Astrocyte (in vitro differentiated cells and primary cell): ENCODE measurements around the gene PCBP3. TPM values are rescaled to one million over a fixed set of nuclear protein-coding genes. Genes with fewer than 3 reads are reported as not detected.
A peak's percentile ranks its signal among the peaks of the same experiment; 100 is the strongest.

Source experiments
- DNase-seq: peaks from one replicate; pipeline ENCODE4 v3.0.0-alpha.2; 2010; ENCODE audit warnings: low read depth
- FAIRE-seq: peaks from 2 replicates; lab custom pipeline; 2011; peaks lifted over from hg19 to GRCh38; lab: Jason Lieb, UNC
- H2AFZ ChIP-seq: 2 replicates; pipeline ENCODE4 v1.6.0; 2012; ENCODE audit warnings: low read depth, low read length, inconsistent platforms
- H3K27ac ChIP-seq: 2 replicates; pipeline ENCODE4 v1.5.1; 2011; ENCODE audit warnings: low read depth, low read length, inconsistent platforms
- H3K27me3 ChIP-seq: 2 replicates; pipeline ENCODE4 v1.6.0; 2011; ENCODE audit warnings: low read length, inconsistent platforms; ENCODE audit not compliant: insufficient read depth
- H3K36me3 ChIP-seq: 2 replicates; pipeline ENCODE4 v1.5.1; 2011; ENCODE audit warnings: low read length, inconsistent platforms; ENCODE audit not compliant: insufficient read depth
- H3K4me1 ChIP-seq: 2 replicates; pipeline ENCODE4 v1.5.1; 2011; ENCODE audit warnings: low read length, inconsistent platforms; ENCODE audit not compliant: insufficient read depth
- H3K4me2 ChIP-seq: 2 replicates; pipeline ENCODE4 v1.6.0; 2012; ENCODE audit warnings: low read length, inconsistent platforms
- H3K4me3 ChIP-seq: 2 replicates; pipeline ENCODE4 v1.5.1; 2011; ENCODE audit warnings: low read depth, mild to moderate bottlenecking, low read length, inconsistent platforms; ENCODE audit not compliant: insufficient read depth
- H3K79me2 ChIP-seq: 2 replicates; pipeline ENCODE4 v1.6.0; 2012; ENCODE audit warnings: mild to moderate bottlenecking, low read length, inconsistent platforms; ENCODE audit not compliant: insufficient read depth
- H3K9ac ChIP-seq: 2 replicates; pipeline ENCODE4 v1.6.0; 2012; ENCODE audit warnings: mild to moderate bottlenecking, low read length, inconsistent platforms
- H3K9me3 ChIP-seq: 2 replicates; pipeline ENCODE4 v1.5.1; 2012; ENCODE audit warnings: low read depth, mild to moderate bottlenecking, low read length, inconsistent platforms; ENCODE audit not compliant: insufficient read depth
- H4K20me1 ChIP-seq: 2 replicates; pipeline ENCODE4 v1.6.0; 2012; ENCODE audit warnings: low read length, inconsistent platforms; ENCODE audit not compliant: insufficient read depth
- H3K27ac Mint-ChIP-seq: one replicate; pipeline ENCODE4 v1.8.0; 2021; ENCODE audit warnings: mild to moderate bottlenecking, mixed read lengths; ENCODE audit not compliant: unreplicated experiment
- H3K27me3 Mint-ChIP-seq: one replicate; pipeline ENCODE4 v1.8.0; 2021; ENCODE audit warnings: low read depth, mixed read lengths; ENCODE audit not compliant: unreplicated experiment
- H3K36me3 Mint-ChIP-seq: one replicate; pipeline ENCODE4 v1.8.0; 2021; ENCODE audit warnings: low read depth, mixed read lengths; ENCODE audit not compliant: unreplicated experiment
- H3K4me1 Mint-ChIP-seq: one replicate; pipeline ENCODE4 v1.8.0; 2021; ENCODE audit warnings: low read depth, mixed read lengths; ENCODE audit not compliant: unreplicated experiment
- H3K4me3 Mint-ChIP-seq: one replicate; pipeline ENCODE4 v1.8.0; 2021; ENCODE audit warnings: mild to moderate bottlenecking, moderate library complexity, mixed read lengths; ENCODE audit not compliant: unreplicated experiment
- H3K9me3 Mint-ChIP-seq: one replicate; pipeline ENCODE4 v1.8.0; 2021; ENCODE audit warnings: mild to moderate bottlenecking, mixed read lengths; ENCODE audit not compliant: unreplicated experiment
- CTCF ChIP-seq: IDR thresholded peaks from 2 replicates; pipeline ENCODE4 v1.5.1; 2011; ENCODE audit warnings: low read depth, mild to moderate bottlenecking, inconsistent platforms, low read length, moderate library complexity; ENCODE audit not compliant: insufficient read depth
- EZH2 ChIP-seq: IDR thresholded peaks from 2 replicates; pipeline ENCODE4 v1.6.1; 2012; ENCODE audit warnings: mild to moderate bottlenecking, low read length, inconsistent platforms; ENCODE audit not compliant: insufficient read depth
- total RNA-seq: library from RNA; stranded (reverse); gene quantifications from 2 replicates; pipeline ENCODE4 v1.2.1, GENCODE V29; 2021

Gene PCBP3
- total RNA-seq, 1 donor from 2014 or later: 1.8 TPM

DNA sequence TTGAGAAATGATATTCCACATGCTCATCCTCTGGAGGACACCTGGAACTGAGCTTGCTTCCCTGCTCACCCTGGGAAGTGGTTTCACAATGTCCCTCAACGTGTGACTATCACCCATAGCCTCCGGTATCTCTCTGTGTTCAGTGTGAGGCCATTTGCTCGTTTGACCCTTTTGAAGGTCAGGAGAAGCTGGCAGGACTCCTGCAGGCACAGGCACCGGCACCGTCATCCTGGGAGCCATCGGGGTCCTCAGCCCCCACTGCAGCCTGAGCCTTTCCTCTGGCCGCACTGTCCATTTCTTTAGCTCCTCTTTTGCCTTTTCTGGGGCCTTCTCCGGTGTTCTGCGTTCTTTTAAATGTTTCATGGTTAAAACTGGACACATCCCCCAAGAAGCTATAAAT lies 178.5 kb downstream of the PCBP3 start:
- Histone ChIP-seq H3K4me3 (no peak overlapping the region), H2AFZ (no peak overlapping the region), H4K20me1 (no peaks in the 10 kb centered on the region), H3K27me3 (no peaks in the 10 kb centered on the region), H3K4me2 (no peak overlapping the region), H3K79me2 (no peaks in the 10 kb centered on the region), H3K36me3 (no peaks in the 10 kb centered on the region), H3K9me3 (no peaks in the 10 kb centered on the region), H3K9ac (no peak overlapping the region), H3K27ac (no peak overlapping the region), H3K4me1 (peaks cover 24% of the 10 kb centered on the region)
- H3K27ac Mint-ChIP-seq: no peak overlapping the region
- no peaks in the 10 kb centered on the region for H3K36me3 Mint-ChIP-seq
- H3K4me1 Mint-ChIP-seq: peaks cover 19% of the 10 kb centered on the region
- TF ChIP-seq EZH2 (no peak), CTCF (no peak)
- no peak overlapping the region for H3K4me3 Mint-ChIP-seq
- FAIRE-seq (no peak), DNase-seq (no peak)
- no peaks in the 10 kb centered on the region for H3K9me3 Mint-ChIP-seq
- peaks cover 40% of the 10 kb centered on the region for H3K27me3 Mint-ChIP-seq

DNA sequence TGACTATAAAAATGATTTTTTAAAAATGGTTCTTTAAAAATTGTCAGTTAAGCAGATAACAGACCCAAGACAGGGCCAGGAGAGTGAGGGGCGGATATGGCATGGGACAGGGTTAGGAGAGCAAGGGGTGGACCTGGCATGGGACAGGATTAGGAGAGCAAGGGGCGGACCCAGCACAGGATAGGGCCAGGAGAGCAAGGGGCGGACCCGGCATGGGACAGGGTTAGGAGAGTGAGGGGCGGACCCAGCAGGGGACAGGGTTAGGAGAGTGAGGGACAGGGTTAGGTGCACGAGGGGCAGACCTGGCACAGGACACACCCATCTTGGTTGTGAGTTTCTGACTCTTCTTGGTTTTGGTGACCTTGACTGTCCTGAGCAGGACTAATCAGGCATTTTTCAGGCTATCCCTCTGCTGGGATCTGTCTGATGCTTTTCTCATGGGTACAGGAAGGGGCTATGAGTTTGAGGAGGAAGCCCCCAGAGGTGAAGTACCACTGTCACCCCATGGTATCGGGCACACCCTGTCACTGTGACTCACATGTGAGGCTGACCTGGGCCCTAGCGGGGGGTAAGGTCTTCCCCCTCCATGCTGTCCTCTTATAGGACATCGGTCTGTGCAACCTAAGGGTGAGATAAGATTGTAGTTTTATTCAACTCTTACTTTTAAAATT lies 179.0 kb downstream of the PCBP3 start:
- TF ChIP-seq CTCF (no peak), EZH2 (no peak)
- no peak for FAIRE-seq

GRCh38 chr21:45823100-45823681 lies 179.7 kb downstream of the PCBP3 start:
- Mint-ChIP-seq H3K4me1 (peaks cover 18% of the 10 kb centered on the region), H3K4me3 (no peak overlapping the region), H3K36me3 (no peaks in the 10 kb centered on the region), H3K27me3 (peaks cover 50% of the 10 kb centered on the region), H3K27ac (peak overlapping the region; percentile 9), H3K9me3 (no peaks in the 10 kb centered on the region)
- H2AFZ ChIP-seq: no peak overlapping the region
- H3K4me3 ChIP-seq: no peak overlapping the region
- H3K27ac ChIP-seq: no peak overlapping the region
- no peak overlapping the region for H3K9ac ChIP-seq
- TF ChIP-seq EZH2 (no peak), CTCF (no peak)
- no peak for FAIRE-seq
- no peaks in the 10 kb centered on the region for H3K79me2 ChIP-seq
- no peaks in the 10 kb centered on the region for H3K27me3 ChIP-seq
- H4K20me1 ChIP-seq: no peaks in the 10 kb centered on the region
- DNase-seq: no peak
- peaks cover 22% of the 10 kb centered on the region for H3K4me1 ChIP-seq
- H3K4me2 ChIP-seq: no peak overlapping the region
- no peaks in the 10 kb centered on the region for H3K9me3 ChIP-seq
- H3K36me3 ChIP-seq: no peaks in the 10 kb centered on the region

More for the DNA sequence above, 179.0 kb downstream of the PCBP3 start:
- Histone ChIP-seq H3K9ac (no peak overlapping the region), H3K4me1 (peaks cover 24% of the 10 kb centered on the region), H3K36me3 (no peaks in the 10 kb centered on the region), H3K4me2 (no peak overlapping the region), H3K27ac (no peak overlapping the region), H3K27me3 (no peaks in the 10 kb centered on the region), H3K79me2 (no peaks in the 10 kb centered on the region), H4K20me1 (no peaks in the 10 kb centered on the region), H3K9me3 (no peaks in the 10 kb centered on the region), H2AFZ (no peak overlapping the region), H3K4me3 (no peak overlapping the region)
- H3K27me3 Mint-ChIP-seq: peaks cover 44% of the 10 kb centered on the region
- H3K36me3 Mint-ChIP-seq: no peaks in the 10 kb centered on the region
- H3K27ac Mint-ChIP-seq: peak overlapping the region; percentile 9
- H3K4me1 Mint-ChIP-seq: peaks cover 19% of the 10 kb centered on the region
- no peaks in the 10 kb centered on the region for H3K9me3 Mint-ChIP-seq
- no peak overlapping the region for H3K4me3 Mint-ChIP-seq
- no peak for DNase-seq
